Activated CD8-positive, alpha-beta T cell treated with anti-CD3 and anti-CD28 coated beads for 36 hours (primary cell): ENCODE results near the gene CCDC89. TPM values are rescaled to one million over a fixed set of nuclear protein-coding genes. Genes with fewer than 3 reads are reported as not detected.
A peak's percentile ranks its signal among the peaks of the same experiment; 100 is the strongest.

Experiments used
- ATAC-seq: fragments of 200-7000 bp; cut with Tn5 transposase; one replicate; pipeline ENCODE4 v1.10.0; 2021; ENCODE audit warnings: mild to moderate bottlenecking, moderate library complexity
- CTCF ChIA-PET: fragments of 350-600 bp; sonication (Branson Sonifier 250); formaldehyde crosslinking; loops from one replicate; lab custom pipeline; 2021; ENCODE audit warnings: antibody characterized with exemption; lab: Charles Lee
- POLR2A ChIA-PET: fragments of 350-600 bp; sonication (Branson Sonifier 250); formaldehyde crosslinking; loops from one replicate; lab custom pipeline; 2021; ENCODE audit warnings: antibody characterized with exemption; lab: Charles Lee
- DNase-seq: peaks from one replicate; pipeline ENCODE4 v3.0.0-alpha.2; 2020
- H3K27ac Mint-ChIP-seq: one replicate; pipeline ENCODE4 v1.8.0; 2021; ENCODE audit warnings: mild to moderate bottlenecking, mixed read lengths
- H3K27me3 Mint-ChIP-seq: one replicate; pipeline ENCODE4 v1.8.0; 2021; ENCODE audit warnings: mixed read lengths
- H3K36me3 Mint-ChIP-seq: one replicate; pipeline ENCODE4 v1.8.0; 2021; ENCODE audit warnings: low read depth, mixed read lengths
- H3K4me1 Mint-ChIP-seq: one replicate; pipeline ENCODE4 v1.8.0; 2021; ENCODE audit warnings: low read depth, mixed read lengths
- H3K4me3 Mint-ChIP-seq: one replicate; pipeline ENCODE4 v1.8.0; 2021; ENCODE audit warnings: mild to moderate bottlenecking, moderate library complexity, mixed read lengths
- H3K9me3 Mint-ChIP-seq: one replicate; pipeline ENCODE4 v1.8.0; 2021; ENCODE audit warnings: mixed read lengths
- CTCF ChIP-seq: fragments of 200-600 bp; IDR thresholded peaks from one replicate; pipeline ENCODE4 v1.8.0; 2022; ENCODE audit warnings: antibody characterized with exemption, mild to moderate bottlenecking
- intact Hi-C: fragments of 100-400 bp; cut with micrococcal nuclease; formaldehyde crosslinking; loops from one replicate; pipeline ENCODE4 v1.10.0; 2022
- total RNA-seq, 2 experiments: library from RNA; stranded (reverse); gene quantifications; one replicate each; pipeline ENCODE4 v1.2.3, GENCODE V29; 2021

The CCDC89 gene
- total RNA-seq, 2 experiments from 2014 or later, result 0.36 TPM; not detected in 1

GRCh38 chr11:85685125-85685819 is 723 bp downstream of the CCDC89 start:
- Mint-ChIP-seq H3K4me1 (peaks cover 11% of the 10 kb centered on the region), H3K27ac (no peak overlapping the region), H3K9me3 (no peaks in the 10 kb centered on the region), H3K27me3 (no peaks in the 10 kb centered on the region), H3K4me3 (no peak overlapping the region), H3K36me3 (no peaks in the 10 kb centered on the region)
- ATAC-seq (no peak), DNase-seq (no peak)
- no peak for TF ChIP-seq CTCF
- ChIA-PET CTCF (interaction anchor here (0.8 to 2.0 kb wide), 5 partner anchors 9 to 169 kb away, joined by 3 to 5 read pairs (median 3); partner anchors contain the start of genes CCDC83 and CREBZF), POLR2A (interaction anchor here (0.9 to 1.3 kb wide), 2 partner anchors 12 to 14 kb away, joined by 4 to 5 read pairs; no protein-coding TSS in a partner anchor)
- intact Hi-C loops, result no loop called here

- POLR2A ChIA-PET, result interaction anchor here (0.5 kb wide), 2 partner anchors 28 to 220 kb away, joined by 3 to 4 read pairs; no protein-coding TSS in a partner anchor
- intact Hi-C loops, result no loop called here
Measured at GRCh38 chr11:85682330-85683305, 3.4 kb downstream of the CCDC89 start.

GRCh38 chr11:85680897-85681296 is 5.1 kb downstream of the CCDC89 start:
- no peak overlapping the region for H3K4me3 Mint-ChIP-seq
- no peak for TF ChIP-seq CTCF
- no peaks in the 10 kb centered on the region for H3K36me3 Mint-ChIP-seq
- ChIA-PET CTCF (interaction anchor here (1.1 to 1.8 kb wide), 4 partner anchors 10 to 174 kb away, joined by 3 to 7 read pairs (median 5); partner anchors contain the start of gene CCDC83), POLR2A (interaction anchor here (1.0 to 2.0 kb wide), 4 partner anchors 21 to 164 kb away, joined by 3 to 5 read pairs (median 3); partner anchors contain the start of gene TMEM126A)
- DNase-seq (peak; percentile 22), ATAC-seq (peak; percentile 65)
- intact Hi-C loops, result no loop called here
- H3K4me1 Mint-ChIP-seq, result peaks cover 11% of the 10 kb centered on the region
- H3K27ac Mint-ChIP-seq, result no peak overlapping the region
- no peaks in the 10 kb centered on the region for H3K27me3 Mint-ChIP-seq
- H3K9me3 Mint-ChIP-seq, result no peaks in the 10 kb centered on the region

More at GRCh38 chr11:85682330-85683305, 3.4 kb downstream of the CCDC89 start:
- H3K4me3 Mint-ChIP-seq, result peak overlapping the region; percentile 78
- H3K27me3 Mint-ChIP-seq, result no peaks in the 10 kb centered on the region
- H3K27ac Mint-ChIP-seq, result peak overlapping the region; percentile 90
- peaks cover 11% of the 10 kb centered on the region for H3K4me1 Mint-ChIP-seq
- no peaks in the 10 kb centered on the region for H3K36me3 Mint-ChIP-seq
- DNase-seq, result peak; percentile 79
- no peak for TF ChIP-seq CTCF
- CTCF ChIA-PET, result no interaction called here
- no peaks in the 10 kb centered on the region for H3K9me3 Mint-ChIP-seq
- peak; percentile 86 for ATAC-seq

GRCh38 chr11:85679576-85679975 is 6.4 kb downstream of the CCDC89 start:
- no peak for TF ChIP-seq CTCF
- no peak overlapping the region for H3K4me3 Mint-ChIP-seq
- ChIA-PET POLR2A (interaction anchor here (1.0 to 2.0 kb wide), 3 partner anchors 10 to 147 kb away, joined by 3 to 5 read pairs (median 4); partner anchors contain the start of gene TMEM126A), CTCF (interaction anchor here (0.9 to 1.8 kb wide), 5 partner anchors 10 to 175 kb away, joined by 3 to 7 read pairs (median 5); partner anchors contain the start of gene CCDC83)
- no peaks in the 10 kb centered on the region for H3K36me3 Mint-ChIP-seq
- no peak for ATAC-seq
- no peaks in the 10 kb centered on the region for H3K9me3 Mint-ChIP-seq
- intact Hi-C loops, result no loop called here
- peaks cover 11% of the 10 kb centered on the region for H3K4me1 Mint-ChIP-seq
- no peaks in the 10 kb centered on the region for H3K27me3 Mint-ChIP-seq
- no peak overlapping the region for H3K27ac Mint-ChIP-seq
- DNase-seq, result no peak
